ENCODE data around the gene NDUFB11. TPM values are rescaled to one million over a fixed set of nuclear protein-coding genes. Genes with fewer than 3 reads are reported as not detected.

NDUFB11 gene
- total RNA-seq, 1 experiment from 2014 or later = 258 TPM

DNA sequence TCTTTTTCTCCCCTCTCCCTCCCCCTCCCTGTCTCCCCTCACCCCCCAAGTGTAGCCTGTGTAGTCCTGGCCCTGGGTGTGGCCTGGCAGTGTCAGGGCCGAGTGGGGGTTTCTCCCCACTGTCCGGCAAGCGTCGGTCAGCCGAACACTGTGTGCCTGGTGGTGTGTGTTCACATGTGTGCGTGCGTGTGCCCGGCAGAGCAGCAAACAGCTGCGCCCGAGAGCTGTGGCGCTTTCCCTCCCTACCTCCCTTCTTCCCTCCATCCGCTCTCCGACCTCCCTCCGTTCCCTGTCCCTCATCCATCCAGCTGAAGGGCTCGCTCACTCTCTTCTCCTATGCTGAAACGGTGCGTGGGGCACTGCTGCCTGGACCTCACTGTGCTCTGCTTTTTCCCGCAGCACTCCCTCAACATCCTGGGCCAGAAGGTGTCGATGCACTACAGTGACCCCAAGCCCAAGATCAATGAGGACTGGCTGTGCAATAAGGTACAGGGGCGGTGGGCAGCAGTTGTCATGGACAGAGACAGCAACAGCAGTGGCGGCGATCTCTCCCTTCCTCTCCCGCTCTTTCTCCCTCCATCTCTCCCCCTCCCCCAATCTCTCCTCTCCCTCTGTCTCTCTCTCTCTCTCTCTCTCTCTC lies 31.7 kb upstream of the NDUFB11 start:
- H3F3A ChIP-seq (ENCODE audit: low read length, unreplicated experiment) = no peaks in the 10 kb centered on the region
- H3K4me3 ChIP-seq (ENCODE audit: low read length) = no peak overlapping the region
- H3K4me1 ChIP-seq (ENCODE audit: insufficient read depth, low read length) = peaks cover 4% of the 10 kb centered on the region; the same call in 1 of the 2 replicates
- intact Hi-C loops (cut with micrococcal nuclease) = no loop called here
- H4K20me1 ChIP-seq (ENCODE audit: low read length) = no peaks in the 10 kb centered on the region
- no TSS peak for BruUV-seq (replicated peaks)
- H3K4me2 ChIP-seq (ENCODE audit: low read length) = no peak overlapping the region
- no peaks in the 10 kb centered on the region for H3K9me2 ChIP-seq (replicated peaks; ENCODE audit: low read length)
- TF ChIP-seq EZH2 (IDR thresholded peaks at IDR 0.05; ENCODE audit: low read length, unreplicated experiment) (no peak), EZH2phosphoT487 (IDR thresholded peaks at IDR 0.05; ENCODE audit: borderline replicate concordance, low read length) (no peak), CTCF (conservative IDR thresholded peaks at IDR 0.05; ENCODE audit: low read depth, low read length) (no peak)
- H2AFZ ChIP-seq (ENCODE audit: low read length) = no peak overlapping the region
- peaks cover 15% of the 10 kb centered on the region; the same call in 1 of the 2 replicates for H3K36me3 ChIP-seq (ENCODE audit: low read depth, low read length)
- H3K9ac ChIP-seq (ENCODE audit: low read length) = no peak overlapping the region
- DNase-seq (no peak), ATAC-seq (no peak)
- H3K27ac ChIP-seq (ENCODE audit: low read length) = no peak overlapping the region
- no peaks in the 10 kb centered on the region for H3K79me2 ChIP-seq (ENCODE audit: low read length)
- CTCF ChIA-PET = no interaction called here
- POLR2A ChIA-PET (ENCODE audit: unreplicated experiment) = no interaction called here
- H3K27me3 ChIP-seq (ENCODE audit: low read length) = no peaks in the 10 kb centered on the region
- H3K9me3 ChIP-seq (ENCODE audit: low read length) = no peaks in the 10 kb centered on the region

- peaks cover 4% of the 10 kb centered on the region; the same call in 1 of the 2 replicates for H3K4me1 ChIP-seq (ENCODE audit: insufficient read depth, low read length)
- no peaks in the 10 kb centered on the region for H3K9me2 ChIP-seq (replicated peaks; ENCODE audit: low read length)
- CTCF ChIA-PET = no interaction called here
- H3K27ac ChIP-seq (ENCODE audit: low read length) = no peak overlapping the region
- no peaks in the 10 kb centered on the region for H3K9me3 ChIP-seq (ENCODE audit: low read length)
- no peak overlapping the region for H3K4me2 ChIP-seq (ENCODE audit: low read length)
- DNase-seq (no peak), ATAC-seq (no peak)
- no peaks in the 10 kb centered on the region for H4K20me1 ChIP-seq (ENCODE audit: low read length)
- BruUV-seq (replicated peaks) = no TSS peak
- H3K36me3 ChIP-seq (ENCODE audit: low read depth, low read length) = peaks cover 15% of the 10 kb centered on the region; the same call in 1 of the 2 replicates
- POLR2A ChIA-PET (ENCODE audit: unreplicated experiment) = interaction anchor here (0.5 kb wide), 1 partner anchor 529 kb away, joined by 7 read pairs; no protein-coding TSS in a partner anchor
- no peak overlapping the region for H3K4me3 ChIP-seq (ENCODE audit: low read length)
- no peak overlapping the region for H3K9ac ChIP-seq (ENCODE audit: low read length)
- intact Hi-C loops (cut with micrococcal nuclease) = no loop called here
- no peaks in the 10 kb centered on the region for H3K27me3 ChIP-seq (ENCODE audit: low read length)
- H3K79me2 ChIP-seq (ENCODE audit: low read length) = no peaks in the 10 kb centered on the region
- TF ChIP-seq EZH2 (IDR thresholded peaks at IDR 0.05; ENCODE audit: low read length, unreplicated experiment) = no peak
- no peak for TF ChIP-seq CTCF (conservative IDR thresholded peaks at IDR 0.05; ENCODE audit: low read depth, low read length)
- TF ChIP-seq EZH2phosphoT487 (IDR thresholded peaks at IDR 0.05; ENCODE audit: borderline replicate concordance, low read length) = no peak
- H2AFZ ChIP-seq (ENCODE audit: low read length) = no peak overlapping the region
- no peaks in the 10 kb centered on the region for H3F3A ChIP-seq (ENCODE audit: low read length, unreplicated experiment)
Observed at GRCh38 chrX:47175588-47175980, 31.1 kb upstream of the NDUFB11 start.

DNA sequence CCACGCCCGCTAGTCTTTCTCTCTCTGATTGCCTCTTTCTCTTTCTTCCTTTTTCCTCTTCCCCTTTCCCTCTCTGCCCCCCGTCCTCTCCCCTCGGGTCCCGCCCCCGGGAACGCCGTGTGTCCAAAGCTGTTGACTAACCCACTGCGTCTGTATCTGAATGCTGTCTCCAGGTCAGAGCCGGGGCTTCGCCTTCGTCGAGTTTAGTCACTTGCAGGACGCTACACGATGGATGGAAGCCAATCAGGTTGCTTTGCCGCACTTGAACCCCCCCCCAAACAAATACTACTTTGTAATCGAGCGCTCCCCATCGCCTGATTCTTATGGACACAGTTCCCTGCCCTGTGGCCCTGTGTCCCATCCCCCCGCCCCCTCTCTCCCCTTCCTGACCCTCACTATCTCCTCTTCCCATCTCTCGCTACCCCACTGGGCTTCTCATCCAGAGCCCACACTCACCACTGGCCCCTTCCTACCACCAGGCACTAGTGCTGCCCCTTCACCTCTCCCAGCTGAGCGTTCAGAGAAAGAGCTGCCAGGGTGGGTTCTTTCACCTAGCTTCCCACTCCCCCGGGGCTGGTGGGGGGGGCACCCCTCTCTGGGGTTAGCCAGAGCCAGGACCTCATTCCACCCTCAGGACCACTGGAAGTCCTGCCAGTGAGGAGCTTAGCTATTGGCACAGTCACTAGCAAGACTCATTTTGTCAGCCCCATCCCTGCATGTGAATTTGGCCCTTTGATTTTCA lies 30.5 kb upstream of the NDUFB11 start:
- H3K27ac ChIP-seq (ENCODE audit: low read length) = no peak overlapping the region
- no peaks in the 10 kb centered on the region for H4K20me1 ChIP-seq (ENCODE audit: low read length)
- no peaks in the 10 kb centered on the region for H3K9me2 ChIP-seq (replicated peaks; ENCODE audit: low read length)
- BruUV-seq (replicated peaks) = no TSS peak
- no peak for ATAC-seq
- ChIA-PET POLR2A (ENCODE audit: unreplicated experiment) (interaction anchor here (0.5 kb wide), 1 partner anchor 530 kb away, joined by 7 read pairs; no protein-coding TSS in a partner anchor), CTCF (no interaction called here)
- H3K79me2 ChIP-seq (ENCODE audit: low read length) = no peaks in the 10 kb centered on the region
- no peaks in the 10 kb centered on the region for H3F3A ChIP-seq (ENCODE audit: low read length, unreplicated experiment)
- no peak overlapping the region for H2AFZ ChIP-seq (ENCODE audit: low read length)
- no peak overlapping the region for H3K9ac ChIP-seq (ENCODE audit: low read length)
- H3K36me3 ChIP-seq (ENCODE audit: low read depth, low read length) = peaks cover 15% of the 10 kb centered on the region; the same call in 1 of the 2 replicates
- no peaks in the 10 kb centered on the region for H3K27me3 ChIP-seq (ENCODE audit: low read length)
- H3K4me2 ChIP-seq (ENCODE audit: low read length) = no peak overlapping the region
- no peak for DNase-seq
- TF ChIP-seq CTCF (conservative IDR thresholded peaks at IDR 0.05; ENCODE audit: low read depth, low read length) (no peak), EZH2 (IDR thresholded peaks at IDR 0.05; ENCODE audit: low read length, unreplicated experiment) (no peak), EZH2phosphoT487 (IDR thresholded peaks at IDR 0.05; ENCODE audit: borderline replicate concordance, low read length) (no peak)
- H3K4me3 ChIP-seq (ENCODE audit: low read length) = no peak overlapping the region
- intact Hi-C loops (cut with micrococcal nuclease) = no loop called here
- H3K9me3 ChIP-seq (ENCODE audit: low read length) = no peaks in the 10 kb centered on the region
- peaks cover 4% of the 10 kb centered on the region; the same call in 1 of the 2 replicates for H3K4me1 ChIP-seq (ENCODE audit: insufficient read depth, low read length)

Measured in PC-3 (cell line).